WERI-Rb-1 (cell line): Measurements from ENCODE around the gene CALR.
A peak's percentile ranks its signal among the peaks of the same experiment; 100 is the strongest.
"Not testable (repeated sequence)": the region's sequence is repeated elsewhere in the genome, so short reads cannot be mapped to it uniquely, and the experiment has no call there.

Experiments
- DNase-seq: peaks from one replicate; pipeline ENCODE4 v3.0.0-alpha.2; 2020
- H3K27ac ChIP-seq: fragments of 250-450 bp; sonication (Bioruptor Pico); 2 replicates; pipeline ENCODE4 v1.5.1; 2020; ENCODE audit warnings: mild to moderate bottlenecking, moderate library complexity
- H3K27me3 ChIP-seq: fragments of 250-450 bp; sonication (Bioruptor Pico); 2 replicates; pipeline ENCODE4 v1.5.1; 2021; ENCODE audit warnings: mild to moderate bottlenecking, low read depth, moderate library complexity; ENCODE audit not compliant: insufficient read depth, severe bottlenecking
- H3K36me3 ChIP-seq: fragments of 250-450 bp; sonication (Bioruptor Pico); 2 replicates; pipeline ENCODE4 v1.5.1; 2020; ENCODE audit warnings: mild to moderate bottlenecking, moderate library complexity
- H3K4me3 ChIP-seq: 2 replicates; pipeline ENCODE4 v1.5.1; 2011; ENCODE audit warnings: low read depth, mild to moderate bottlenecking, control low read depth, low read length
- H3K9me3 ChIP-seq: fragments of 250-450 bp; sonication (Bioruptor Pico); 2 replicates; pipeline ENCODE4 v1.5.1; 2021; ENCODE audit warnings: mild to moderate bottlenecking, moderate library complexity; ENCODE audit not compliant: severe bottlenecking
- TF ChIP-seq, protein P1 (sequence below): IDR thresholded peaks from 2 replicates; pipeline ENCODE4 v1.5.1; 2011; ENCODE audit warnings: low read depth, mild to moderate bottlenecking, control low read depth, inconsistent platforms, low read length

The CALR gene

DNA sequence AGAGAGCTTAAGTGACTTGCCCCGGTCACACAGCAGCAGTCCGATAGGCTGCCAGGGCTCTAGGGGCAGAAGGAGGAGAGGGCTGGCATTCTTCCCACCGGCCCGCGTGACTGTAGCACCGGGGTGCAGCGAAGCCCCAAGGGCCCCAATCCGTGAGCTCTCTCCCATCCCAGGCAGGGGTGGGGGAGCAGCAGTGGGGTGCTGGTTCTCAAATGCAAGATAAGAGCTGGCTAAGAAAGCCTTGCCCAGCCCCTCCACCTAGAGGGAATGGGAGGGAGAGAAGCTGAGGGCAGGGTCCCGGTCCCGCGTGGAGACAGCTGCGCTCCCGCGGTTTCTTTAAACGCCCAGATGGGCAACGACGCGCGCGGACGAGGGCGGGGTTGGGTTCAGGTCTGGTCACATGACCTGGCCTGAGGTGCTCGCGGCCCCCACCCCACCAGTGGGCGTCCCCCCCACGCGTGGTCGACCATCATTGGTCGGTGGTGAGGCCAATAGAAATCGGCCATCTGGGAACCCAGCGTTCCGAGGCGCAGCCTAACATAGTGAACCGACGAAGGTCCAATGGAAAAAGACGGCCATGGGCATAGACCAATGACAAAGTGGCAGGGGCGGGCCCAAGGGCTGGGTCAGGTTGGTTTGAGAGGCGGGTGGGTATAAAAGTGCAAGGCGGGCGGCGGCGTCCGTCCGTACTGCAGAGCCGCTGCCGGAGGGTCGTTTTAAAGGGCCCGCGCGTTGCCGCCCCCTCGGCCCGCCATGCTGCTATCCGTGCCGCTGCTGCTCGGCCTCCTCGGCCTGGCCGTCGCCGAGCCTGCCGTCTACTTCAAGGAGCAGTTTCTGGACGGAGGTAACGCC is at the start of gene CALR:
TSS of gene CALR (plus strand) at position 683 of the 852 bp plus-strand sequence. CDS start at position 754, 71 bp downstream.
- DNase-seq, result peak; percentile 99
- peaks cover 50% of the 10 kb centered on the region for H3K36me3 ChIP-seq
- TF ChIP-seq, protein P1, sequence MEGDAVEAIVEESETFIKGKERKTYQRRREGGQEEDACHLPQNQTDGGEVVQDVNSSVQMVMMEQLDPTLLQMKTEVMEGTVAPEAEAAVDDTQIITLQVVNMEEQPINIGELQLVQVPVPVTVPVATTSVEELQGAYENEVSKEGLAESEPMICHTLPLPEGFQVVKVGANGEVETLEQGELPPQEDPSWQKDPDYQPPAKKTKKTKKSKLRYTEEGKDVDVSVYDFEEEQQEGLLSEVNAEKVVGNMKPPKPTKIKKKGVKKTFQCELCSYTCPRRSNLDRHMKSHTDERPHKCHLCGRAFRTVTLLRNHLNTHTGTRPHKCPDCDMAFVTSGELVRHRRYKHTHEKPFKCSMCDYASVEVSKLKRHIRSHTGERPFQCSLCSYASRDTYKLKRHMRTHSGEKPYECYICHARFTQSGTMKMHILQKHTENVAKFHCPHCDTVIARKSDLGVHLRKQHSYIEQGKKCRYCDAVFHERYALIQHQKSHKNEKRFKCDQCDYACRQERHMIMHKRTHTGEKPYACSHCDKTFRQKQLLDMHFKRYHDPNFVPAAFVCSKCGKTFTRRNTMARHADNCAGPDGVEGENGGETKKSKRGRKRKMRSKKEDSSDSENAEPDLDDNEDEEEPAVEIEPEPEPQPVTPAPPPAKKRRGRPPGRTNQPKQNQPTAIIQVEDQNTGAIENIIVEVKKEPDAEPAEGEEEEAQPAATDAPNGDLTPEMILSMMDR, result no peak
- H3K4me3 ChIP-seq, result peak within 1 kb of the TSS; percentile 92
- no peaks in the 10 kb centered on the region for H3K9me3 ChIP-seq
- no peaks in the 10 kb centered on the region for H3K27me3 ChIP-seq
- peak within 1 kb of the TSS; percentile 98 for H3K27ac ChIP-seq

DNA sequence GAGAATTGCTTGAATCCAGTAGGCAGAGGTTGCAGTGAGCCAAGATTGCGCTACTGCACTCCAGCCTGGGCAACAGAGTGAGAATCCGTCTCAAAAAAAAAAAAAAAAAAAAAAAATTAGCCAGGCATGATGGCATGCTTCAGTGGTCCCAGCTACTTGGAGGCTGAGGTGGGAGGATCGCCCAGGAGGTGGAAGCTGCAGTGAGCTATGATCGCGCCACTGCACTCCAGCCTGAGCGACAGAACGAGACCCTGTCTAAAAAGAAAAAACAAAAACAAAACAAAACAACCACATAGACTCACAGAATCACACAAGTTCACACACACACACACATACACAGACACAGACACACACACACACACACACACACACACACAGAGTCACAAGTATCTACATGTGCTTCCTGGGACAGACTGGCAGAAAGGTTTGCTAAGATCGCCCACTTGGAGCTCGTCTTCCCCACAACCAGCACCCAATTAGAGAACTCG is 48.1 kb upstream of the CALR start:
- not testable (repeated sequence) for H3K27me3 ChIP-seq, DNase-seq, H3K9me3 ChIP-seq
- H3K27ac ChIP-seq, result peak overlapping the region; percentile 87
- H3K36me3 ChIP-seq, result peaks cover 14% of the 10 kb centered on the region
- peak overlapping the region; percentile 57 for H3K4me3 ChIP-seq

DNA sequence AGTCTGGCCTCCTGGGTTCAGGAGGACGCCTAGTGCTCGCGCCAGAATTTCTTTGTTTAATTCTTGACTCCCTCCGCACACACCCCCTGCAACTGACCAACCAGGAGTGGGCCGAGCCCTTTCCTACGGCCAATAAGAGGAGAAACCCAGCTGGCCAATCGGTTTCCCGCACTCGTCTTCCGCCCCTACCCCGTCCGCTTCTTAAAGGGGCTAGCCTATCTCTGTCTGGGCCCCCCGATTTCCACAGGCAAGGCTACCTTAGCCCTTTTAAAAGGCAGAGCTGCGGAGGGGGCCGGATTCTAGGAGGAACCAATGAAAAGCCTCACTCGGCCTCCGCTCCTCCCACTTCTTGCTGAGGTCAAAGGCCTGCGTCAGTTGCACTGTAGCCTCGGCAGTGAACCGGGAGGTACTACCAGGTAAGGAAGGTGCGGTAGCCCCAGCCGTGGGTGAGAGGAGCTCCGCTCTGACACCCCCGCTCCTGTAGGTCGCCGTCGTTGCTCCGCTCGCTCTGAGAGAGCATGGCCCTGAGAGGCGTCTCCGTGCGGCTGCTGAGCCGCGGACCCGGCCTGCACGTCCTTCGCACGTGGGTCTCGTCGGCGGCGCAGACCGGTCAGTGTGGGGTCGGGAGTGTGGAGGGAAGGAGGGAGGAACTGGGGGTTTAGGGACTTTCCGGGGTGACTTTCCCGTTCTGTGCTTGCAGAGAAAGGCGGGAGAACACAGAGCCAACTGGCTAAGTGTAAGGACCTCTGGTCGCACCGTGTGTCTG is 47.4 kb upstream of the CALR start, which contains the start of gene GCDH:
TSS of gene GCDH (plus strand) at position 374 of the 766 bp plus-strand sequence. CDS start at position 519, 145 bp downstream.
- H3K4me3 ChIP-seq, result peak within 1 kb of the TSS; percentile 57
- peaks cover 14% of the 10 kb centered on the region for H3K36me3 ChIP-seq
- DNase-seq, result peak; percentile 98
- TF ChIP-seq, protein P1, result no peak
- no peaks in the 10 kb centered on the region for H3K9me3 ChIP-seq
- peak within 1 kb of the TSS; percentile 87 for H3K27ac ChIP-seq
- H3K27me3 ChIP-seq, result no peaks in the 10 kb centered on the region

DNA sequence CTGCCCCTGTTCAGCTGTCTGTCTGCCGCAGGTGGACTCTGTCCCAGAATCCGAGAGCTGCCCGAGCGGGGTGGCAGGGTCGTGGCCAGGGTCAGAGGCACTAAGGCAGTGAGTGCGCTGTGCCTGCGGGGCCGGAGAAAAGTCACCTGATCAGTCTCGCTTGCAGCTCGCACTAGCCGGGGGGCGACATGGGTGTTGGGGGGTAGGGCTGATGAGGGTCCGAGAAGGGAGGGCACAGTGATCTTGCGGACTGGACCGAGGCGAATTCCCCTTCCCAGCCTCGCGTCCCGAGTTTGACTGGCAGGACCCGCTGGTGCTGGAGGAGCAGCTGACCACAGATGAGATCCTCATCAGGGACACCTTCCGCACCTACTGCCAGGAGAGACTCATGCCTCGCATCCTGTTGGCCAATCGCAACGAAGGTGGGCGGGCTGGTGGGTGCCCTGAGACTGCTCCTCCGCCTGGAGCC is 46.8 kb upstream of the CALR start:
- Histone ChIP-seq H3K36me3 (peaks cover 14% of the 10 kb centered on the region), H3K27me3 (no peaks in the 10 kb centered on the region), H3K27ac (peak overlapping the region; percentile 35), H3K4me3 (peak overlapping the region; percentile 57), H3K9me3 (no peaks in the 10 kb centered on the region)
- no peak for DNase-seq
- TF ChIP-seq, protein P1, result no peak

DNA sequence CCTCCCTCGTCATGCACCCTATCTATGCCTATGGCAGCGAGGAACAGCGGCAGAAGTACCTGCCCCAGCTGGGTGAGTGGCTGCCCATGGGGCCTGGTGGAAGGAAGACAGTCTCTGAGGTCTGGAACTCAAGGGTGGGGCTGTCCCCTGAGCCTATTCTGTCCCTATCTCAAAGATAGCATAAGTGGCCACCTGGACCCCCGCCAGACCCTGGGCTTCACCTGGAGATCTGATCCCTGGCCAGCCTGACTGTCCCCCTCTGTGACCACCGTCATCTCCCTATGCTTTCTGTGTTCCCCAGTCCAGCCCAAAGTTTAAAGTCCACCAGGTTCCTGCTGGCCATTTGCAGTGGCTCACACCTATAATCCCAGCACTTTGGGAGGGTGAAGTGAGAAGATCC is 44.8 kb upstream of the CALR start:
- Histone ChIP-seq H3K36me3 (peaks cover 14% of the 10 kb centered on the region), H3K9me3 (no peaks in the 10 kb centered on the region), H3K27ac (no peak overlapping the region), H3K27me3 (no peaks in the 10 kb centered on the region), H3K4me3 (no peak overlapping the region)
- TF ChIP-seq, protein P1, result no peak
- no peak for DNase-seq

DNA sequence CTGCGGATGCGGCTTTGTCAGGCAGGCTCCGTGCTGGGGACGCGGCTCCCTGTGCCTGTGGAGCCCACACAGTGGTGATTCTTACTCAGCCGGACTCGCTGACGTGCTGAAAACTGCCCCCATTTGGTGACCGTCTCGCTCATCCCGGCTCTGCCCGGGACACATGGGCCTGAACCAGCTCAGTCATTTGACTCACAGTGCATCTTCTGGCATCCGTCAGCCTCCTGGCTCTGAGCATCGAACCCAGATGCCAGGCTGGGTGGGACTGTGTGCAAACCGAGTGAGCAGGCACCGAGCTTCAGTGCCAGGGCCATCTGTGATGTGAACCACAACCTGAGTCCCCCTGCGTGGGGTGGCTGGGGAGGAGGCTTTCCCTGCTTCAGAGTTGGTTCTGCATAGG is 41.9 kb upstream of the CALR start:
- H3K27ac ChIP-seq, result no peak overlapping the region
- peaks cover 21% of the 10 kb centered on the region for H3K36me3 ChIP-seq

More for the DNA sequence above, 41.9 kb upstream of the CALR start:
- Histone ChIP-seq H3K9me3 (no peaks in the 10 kb centered on the region), H3K4me3 (no peak overlapping the region), H3K27me3 (no peaks in the 10 kb centered on the region)
- no peak for DNase-seq
- TF ChIP-seq, protein P1, result no peak
